Activated CD4-positive, alpha-beta T cell treated with anti-CD3 and anti-CD28 coated beads, Interleukin-2, amount 10 ng/mL, durations not matched to agents 7 days and 5 days (primary cell): ENCODE measurements around the gene PINLYP. TPM values are rescaled to one million over a fixed set of nuclear protein-coding genes. Genes with fewer than 3 reads are reported as not detected.

Experiments used
- CTCF ChIA-PET: fragments of 350-600 bp; sonication (Branson Sonifier 250); formaldehyde crosslinking; loops from one replicate; lab custom pipeline; 2021; ENCODE audit warnings: antibody characterized with exemption; lab: Charles Lee
- POLR2A ChIA-PET: fragments of 350-600 bp; sonication (Branson Sonifier 250); formaldehyde crosslinking; loops from one replicate; lab custom pipeline; 2021; ENCODE audit warnings: antibody characterized with exemption; lab: Charles Lee
- DNase-seq: peaks from one replicate; pipeline ENCODE4 v3.0.0-alpha.2; 2020
- H3K27ac Mint-ChIP-seq: one replicate; pipeline ENCODE4 v1.8.0; 2021; ENCODE audit warnings: mild to moderate bottlenecking, moderate library complexity, mixed read lengths
- H3K27me3 Mint-ChIP-seq: one replicate; pipeline ENCODE4 v1.8.0; 2021; ENCODE audit warnings: mixed read lengths
- H3K36me3 Mint-ChIP-seq: one replicate; pipeline ENCODE4 v1.8.0; 2021; ENCODE audit warnings: low read depth, mixed read lengths
- H3K4me1 Mint-ChIP-seq: one replicate; pipeline ENCODE4 v1.8.0; 2021; ENCODE audit warnings: mixed read lengths
- H3K4me3 Mint-ChIP-seq: one replicate; pipeline ENCODE4 v1.8.0; 2021; ENCODE audit warnings: mild to moderate bottlenecking, moderate library complexity, mixed read lengths
- H3K9me3 Mint-ChIP-seq: one replicate; pipeline ENCODE4 v1.8.0; 2021; ENCODE audit warnings: mixed read lengths
- total RNA-seq, 2 experiments: library from RNA; stranded (reverse); gene quantifications; one replicate each; pipeline ENCODE4 v1.2.3, GENCODE V29; 2021

Gene PINLYP
- total RNA-seq, 2 experiments from 2014 or later: 4.1 to 5.0 TPM

GRCh38 chr19:43619262-43620060 is 43.9 kb downstream of the PINLYP start, which contains the start of gene ZNF428:
ZNF428 (minus strand) TSS chr19:43619629; CDS start chr19:43614304, 5,325 bp downstream.
- peak; percentile 88 for DNase-seq
- ChIA-PET POLR2A (no interaction called here), CTCF (no interaction called here)
- Mint-ChIP-seq H3K27ac (peak within 1 kb of the TSS; percentile 98), H3K9me3 (no peaks in the 10 kb centered on the region), H3K4me1 (peaks cover 27% of the 10 kb centered on the region), H3K4me3 (peak within 1 kb of the TSS; percentile 94), H3K27me3 (no peaks in the 10 kb centered on the region), H3K36me3 (peaks cover 2% of the 10 kb centered on the region)

- Mint-ChIP-seq H3K4me1 (peaks cover 30% of the 10 kb centered on the region), H3K9me3 (no peaks in the 10 kb centered on the region), H3K27me3 (no peaks in the 10 kb centered on the region), H3K27ac (peak overlapping the region; percentile 98), H3K36me3 (peaks cover 2% of the 10 kb centered on the region), H3K4me3 (peak overlapping the region; percentile 94)
- ChIA-PET POLR2A (no interaction called here), CTCF (interaction anchor here (0.6 kb wide), 2 partner anchors 27 to 28 kb away, joined by 3 to 4 read pairs; no protein-coding TSS in a partner anchor)
- no peak for DNase-seq
Observed at GRCh38 chr19:43620061-43621001, 44.7 kb downstream of the PINLYP start.

GRCh38 chr19:43622070-43622469 is 46.5 kb downstream of the PINLYP start:
- H3K27me3 Mint-ChIP-seq: peaks cover 5% of the 10 kb centered on the region
- POLR2A ChIA-PET: no interaction called here

GRCh38 chr19:43622956-43623355 is 47.4 kb downstream of the PINLYP start:
- POLR2A ChIA-PET: no interaction called here
- CTCF ChIA-PET: no interaction called here
- H3K27me3 Mint-ChIP-seq: peaks cover 9% of the 10 kb centered on the region
- H3K9me3 Mint-ChIP-seq: no peaks in the 10 kb centered on the region
- no peak overlapping the region for H3K4me3 Mint-ChIP-seq
- no peak for DNase-seq
- peaks cover 2% of the 10 kb centered on the region for H3K36me3 Mint-ChIP-seq
- H3K27ac Mint-ChIP-seq: no peak overlapping the region
- peaks cover 41% of the 10 kb centered on the region for H3K4me1 Mint-ChIP-seq

More at GRCh38 chr19:43622070-43622469, 46.5 kb downstream of the PINLYP start:
- DNase-seq: no peak
- Mint-ChIP-seq H3K36me3 (peaks cover 2% of the 10 kb centered on the region), H3K9me3 (no peaks in the 10 kb centered on the region), H3K4me1 (peaks cover 39% of the 10 kb centered on the region), H3K27ac (no peak overlapping the region), H3K4me3 (no peak overlapping the region)
- CTCF ChIA-PET: interaction anchor here (0.6 to 1.1 kb wide), 2 partner anchors 43 to 67 kb away, joined by 3 to 4 read pairs; no protein-coding TSS in a partner anchor

GRCh38 chr19:43623889-43624670 is 48.5 kb downstream of the PINLYP start:
- Mint-ChIP-seq H3K4me1 (peaks cover 37% of the 10 kb centered on the region), H3K9me3 (no peaks in the 10 kb centered on the region), H3K36me3 (no peaks in the 10 kb centered on the region), H3K27ac (peak overlapping the region; percentile 64), H3K4me3 (no peak overlapping the region), H3K27me3 (peaks cover 9% of the 10 kb centered on the region)
- ChIA-PET POLR2A (no interaction called here), CTCF (no interaction called here)
- no peak for DNase-seq

GRCh38 chr19:43624933-43625332 is 49.3 kb downstream of the PINLYP start:
- no peaks in the 10 kb centered on the region for H3K9me3 Mint-ChIP-seq
- H3K27ac Mint-ChIP-seq: peak overlapping the region; percentile 74
- peaks cover 9% of the 10 kb centered on the region for H3K27me3 Mint-ChIP-seq
- POLR2A ChIA-PET: no interaction called here
- H3K4me3 Mint-ChIP-seq: no peak overlapping the region
- H3K4me1 Mint-ChIP-seq: peaks cover 35% of the 10 kb centered on the region
- no peaks in the 10 kb centered on the region for H3K36me3 Mint-ChIP-seq
- CTCF ChIA-PET: interaction anchor here (1.7 kb wide), 1 partner anchor 70 kb away, joined by 4 read pairs; no protein-coding TSS in a partner anchor
- peak; percentile 89 for DNase-seq

- no peak for DNase-seq
- CTCF ChIA-PET: interaction anchor here (0.7 to 2.2 kb wide), 7 partner anchors 11 to 178 kb away, joined by 3 to 5 read pairs (median 3); no protein-coding TSS in a partner anchor
Observed at GRCh38 chr19:43625918-43626579, 50.4 kb downstream of the PINLYP start.

GRCh38 chr19:43626838-43627237 is 51.2 kb downstream of the PINLYP start:
- Mint-ChIP-seq H3K27me3 (peaks cover 9% of the 10 kb centered on the region), H3K4me3 (no peak overlapping the region), H3K27ac (no peak overlapping the region), H3K9me3 (no peaks in the 10 kb centered on the region), H3K4me1 (peaks cover 22% of the 10 kb centered on the region), H3K36me3 (no peaks in the 10 kb centered on the region)
- CTCF ChIA-PET: interaction anchor here (0.7 to 2.2 kb wide), 5 partner anchors 25 to 178 kb away, joined by 3 to 5 read pairs (median 3); no protein-coding TSS in a partner anchor
- DNase-seq: no peak
- POLR2A ChIA-PET: no interaction called here

More at GRCh38 chr19:43625918-43626579, 50.4 kb downstream of the PINLYP start:
- POLR2A ChIA-PET: no interaction called here
- Mint-ChIP-seq H3K36me3 (no peaks in the 10 kb centered on the region), H3K4me1 (peaks cover 25% of the 10 kb centered on the region), H3K27ac (no peak overlapping the region), H3K4me3 (no peak overlapping the region), H3K9me3 (no peaks in the 10 kb centered on the region), H3K27me3 (peaks cover 9% of the 10 kb centered on the region)

- Mint-ChIP-seq H3K9me3 (no peaks in the 10 kb centered on the region), H3K4me1 (peaks cover 21% of the 10 kb centered on the region), H3K36me3 (no peaks in the 10 kb centered on the region), H3K27me3 (peaks cover 15% of the 10 kb centered on the region), H3K4me3 (no peak overlapping the region), H3K27ac (no peak overlapping the region)
- POLR2A ChIA-PET: no interaction called here
- CTCF ChIA-PET: interaction anchor here (0.5 to 0.6 kb wide), 2 partner anchors 125 to 1515 kb away, joined by 4 to 5 read pairs; no protein-coding TSS in a partner anchor
- no peak for DNase-seq
Observed at GRCh38 chr19:43628646-43629326, 53.2 kb downstream of the PINLYP start.

GRCh38 chr19:43631491-43631890 is 55.9 kb downstream of the PINLYP start:
- DNase-seq: no peak
- H3K9me3 Mint-ChIP-seq: no peaks in the 10 kb centered on the region
- no peak overlapping the region for H3K27ac Mint-ChIP-seq
- H3K4me1 Mint-ChIP-seq: peaks cover 7% of the 10 kb centered on the region
- H3K27me3 Mint-ChIP-seq: peaks cover 18% of the 10 kb centered on the region
- H3K4me3 Mint-ChIP-seq: no peak overlapping the region
- no peaks in the 10 kb centered on the region for H3K36me3 Mint-ChIP-seq
- POLR2A ChIA-PET: no interaction called here
- CTCF ChIA-PET: no interaction called here
